ENCODE results near the gene BCAS3. TPM values are rescaled to one million over a fixed set of nuclear protein-coding genes. Genes with fewer than 3 reads are reported as not detected.

The BCAS3 gene
- total and polyA plus RNA-seq, 11 donors: 4.5 to 23.5 (median 17.9) TPM

- Histone ChIP-seq H3K36me3 (no peaks in the 10 kb centered on the region), H3K4me1 (peaks cover 0 to 26% (median 8%) of the 10 kb centered on the region in 12 donors), H3K27me3 (no peaks in the 10 kb centered on the region), H3K9me3 (no peaks in the 10 kb centered on the region), H3K27ac (peak overlapping the region in 7 of 12 donors; percentile 16 to 60 (median 35)), H3K4me3 (no peak overlapping the region)
- DNase-seq (no peak), ATAC-seq (no peak)
- no peak for TF ChIP-seq CTCF (IDR thresholded peaks at IDR 0.05)
- no peak for TF ChIP-seq POLR2A (IDR thresholded peaks at IDR 0.05)
- intact Hi-C loops (cut with DNase I): loop anchor here in 2 of 10 donors (10.0 kb wide), 3 partner anchors 64 to 326 kb away; partner anchors contain the start of gene TBX2 (in 2 of the 2)
- 86 to 93% (median 90%) methylated on average over 11 of the region's 11 CpGs for WGBS, 4 donors
These were observed 652.8 kb downstream of the BCAS3 start for GRCh38 chr17:61330174-61331150.

GRCh38 chr17:61331178-61331577, 653.5 kb downstream of the BCAS3 start:
- ATAC-seq: peak in 2 of 4 donors; percentile 15 to 27

GRCh38 chr17:61331886-61332285, 654.2 kb downstream of the BCAS3 start:
- H3K36me3 ChIP-seq: no peaks in the 10 kb centered on the region
- H3K4me1 ChIP-seq: peaks cover 0 to 36% (median 14%) of the 10 kb centered on the region in 12 donors
- intact Hi-C loops (cut with DNase I): loop anchor here in 2 of 10 donors (10.0 kb wide), 3 partner anchors 63 to 327 kb away; partner anchors contain the start of gene TBX2 (in 2 of the 2)
- DNase-seq: no peak
- no peaks in the 10 kb centered on the region for H3K9me3 ChIP-seq
- no peak overlapping the region for H3K4me3 ChIP-seq
- no peak for ATAC-seq
- 90 to 98% (median 95%) methylated on average over 7 to 9 of the region's 9 CpGs for WGBS, 4 donors
- H3K27me3 ChIP-seq: no peaks in the 10 kb centered on the region
- H3K27ac ChIP-seq: peak overlapping the region in 8 of 12 donors; percentile 2 to 66 (median 30)
- TF ChIP-seq POLR2A (IDR thresholded peaks at IDR 0.05) (no peak), CTCF (IDR thresholded peaks at IDR 0.05) (no peak)

More at GRCh38 chr17:61331178-61331577, 653.5 kb downstream of the BCAS3 start:
- intact Hi-C loops (cut with DNase I): loop anchor here in 2 of 10 donors (10.0 kb wide), 3 partner anchors 64 to 326 kb away; partner anchors contain the start of gene TBX2 (in 2 of the 2)
- H3K27ac ChIP-seq: peak overlapping the region in 10 of 12 donors; percentile 2 to 66 (median 30)
- WGBS, 4 donors: 14 to 26% (median 17%) methylated on average over 2 of the region's 2 CpGs
- no peak overlapping the region for H3K4me3 ChIP-seq
- H3K4me1 ChIP-seq: peaks cover 0 to 29% (median 10%) of the 10 kb centered on the region in 12 donors
- no peaks in the 10 kb centered on the region for H3K36me3 ChIP-seq
- H3K9me3 ChIP-seq: no peaks in the 10 kb centered on the region
- DNase-seq: peak in 3 of 5 donors; percentile 41 to 66 (median 43)
- TF ChIP-seq POLR2A (IDR thresholded peaks at IDR 0.05): no peak
- no peaks in the 10 kb centered on the region for H3K27me3 ChIP-seq

- H3K4me3 ChIP-seq: no peak overlapping the region
- no peaks in the 10 kb centered on the region for H3K9me3 ChIP-seq
- intact Hi-C loops (cut with DNase I): loop anchor here in 2 of 10 donors (10.0 kb wide), 3 partner anchors 62 to 328 kb away; partner anchors contain the start of gene TBX2 (in 2 of the 2)
- peaks cover 0 to 47% (median 26%) of the 10 kb centered on the region in 12 donors for H3K4me1 ChIP-seq
- DNase-seq: no peak
- H3K36me3 ChIP-seq: no peaks in the 10 kb centered on the region
- TF ChIP-seq CTCF (IDR thresholded peaks at IDR 0.05): no peak
- no peak for TF ChIP-seq POLR2A (IDR thresholded peaks at IDR 0.05)
- 87 to 94% (median 92%) methylated on average over 8 of the region's 8 CpGs for WGBS, 4 donors
- ATAC-seq: no peak
- no peak overlapping the region for H3K27ac ChIP-seq
- H3K27me3 ChIP-seq: no peaks in the 10 kb centered on the region
These were observed 655.5 kb downstream of the BCAS3 start for GRCh38 chr17:61333136-61333535.

Measured in heart left ventricle (tissue), 16 donors.